Measurements from ENCODE around the gene KANSL1. TPM values are rescaled to one million over a fixed set of nuclear protein-coding genes. Genes with fewer than 3 reads are reported as not detected.

The KANSL1 gene
- total RNA-seq, 2 donors from 2014 or later, result 26.6 to 29.2 TPM

DNA sequence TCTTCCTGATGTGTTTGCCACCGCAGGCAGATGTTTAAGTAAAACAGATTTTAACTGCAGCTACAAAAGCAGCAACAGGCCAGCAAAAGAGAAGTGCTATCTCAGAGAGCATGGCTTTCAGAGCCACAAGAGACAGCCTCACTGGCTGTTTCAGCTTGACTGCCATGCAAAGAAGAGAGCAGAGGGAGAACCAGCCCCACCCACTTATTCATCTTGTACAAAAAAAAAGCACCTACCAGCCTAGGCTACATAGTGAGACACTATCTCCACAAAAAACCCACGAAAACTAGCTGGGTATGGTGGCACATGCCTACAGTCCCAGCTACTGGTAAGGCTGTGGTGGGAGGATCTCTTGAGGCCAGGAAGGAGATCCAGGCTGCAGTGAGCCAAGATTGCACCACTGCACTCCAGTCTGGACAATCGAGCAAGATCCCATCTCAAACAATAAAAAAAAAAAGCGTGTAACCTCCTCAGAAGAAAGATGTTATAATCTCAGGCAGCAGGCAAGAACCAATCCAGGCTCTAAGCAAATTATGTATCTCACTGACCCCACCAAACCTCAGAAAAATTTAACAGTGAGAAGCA, 164.2 kb downstream of the KANSL1 start:
- no peak overlapping the region for H3K27ac ChIP-seq
- no peaks in the 10 kb centered on the region for H3K27me3 ChIP-seq
- no peaks in the 10 kb centered on the region for H3K9me3 ChIP-seq
- DNase-seq (ENCODE audit: low spot score), result no peak
- TF ChIP-seq, protein P1, sequence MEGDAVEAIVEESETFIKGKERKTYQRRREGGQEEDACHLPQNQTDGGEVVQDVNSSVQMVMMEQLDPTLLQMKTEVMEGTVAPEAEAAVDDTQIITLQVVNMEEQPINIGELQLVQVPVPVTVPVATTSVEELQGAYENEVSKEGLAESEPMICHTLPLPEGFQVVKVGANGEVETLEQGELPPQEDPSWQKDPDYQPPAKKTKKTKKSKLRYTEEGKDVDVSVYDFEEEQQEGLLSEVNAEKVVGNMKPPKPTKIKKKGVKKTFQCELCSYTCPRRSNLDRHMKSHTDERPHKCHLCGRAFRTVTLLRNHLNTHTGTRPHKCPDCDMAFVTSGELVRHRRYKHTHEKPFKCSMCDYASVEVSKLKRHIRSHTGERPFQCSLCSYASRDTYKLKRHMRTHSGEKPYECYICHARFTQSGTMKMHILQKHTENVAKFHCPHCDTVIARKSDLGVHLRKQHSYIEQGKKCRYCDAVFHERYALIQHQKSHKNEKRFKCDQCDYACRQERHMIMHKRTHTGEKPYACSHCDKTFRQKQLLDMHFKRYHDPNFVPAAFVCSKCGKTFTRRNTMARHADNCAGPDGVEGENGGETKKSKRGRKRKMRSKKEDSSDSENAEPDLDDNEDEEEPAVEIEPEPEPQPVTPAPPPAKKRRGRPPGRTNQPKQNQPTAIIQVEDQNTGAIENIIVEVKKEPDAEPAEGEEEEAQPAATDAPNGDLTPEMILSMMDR (IDR thresholded peaks at IDR 0.05), result no peak
- peaks cover 42% of the 10 kb centered on the region for H3K36me3 ChIP-seq
- peaks cover 0 to 18% of the 10 kb centered on the region in 2 donors for H3K4me1 ChIP-seq
- no peak overlapping the region for H3K4me3 ChIP-seq

DNA sequence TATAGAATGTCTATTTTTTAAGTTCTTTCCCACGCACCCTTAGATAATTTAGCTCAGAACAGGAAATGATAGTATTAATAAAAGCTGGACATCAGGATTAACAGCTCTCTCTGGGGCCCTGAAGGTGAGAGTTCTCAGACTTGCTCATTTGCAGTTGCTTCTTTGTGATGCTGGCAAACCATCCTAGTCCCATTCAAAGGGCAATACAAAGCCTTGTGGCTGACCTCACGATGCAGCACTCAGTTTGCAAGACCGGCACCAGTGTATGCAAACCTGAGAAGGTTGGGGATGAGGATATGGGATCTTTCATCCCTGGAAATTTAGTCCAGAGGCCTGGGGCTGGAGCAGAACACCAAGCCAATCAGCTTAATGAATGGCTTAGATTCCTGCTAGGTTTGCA, 164.9 kb downstream of the KANSL1 start:
- H3K27me3 ChIP-seq, result no peaks in the 10 kb centered on the region
- DNase-seq (ENCODE audit: low spot score), result no peak
- H3K36me3 ChIP-seq, result peaks cover 35% of the 10 kb centered on the region
- peak overlapping the region in 1 of 2 donors; percentile 51 for H3K27ac ChIP-seq
- peaks cover 0 to 18% of the 10 kb centered on the region in 2 donors for H3K4me1 ChIP-seq
- no peaks in the 10 kb centered on the region for H3K9me3 ChIP-seq
- TF ChIP-seq, protein P1 (IDR thresholded peaks at IDR 0.05), result no peak
- H3K4me3 ChIP-seq, result no peak overlapping the region

DNA sequence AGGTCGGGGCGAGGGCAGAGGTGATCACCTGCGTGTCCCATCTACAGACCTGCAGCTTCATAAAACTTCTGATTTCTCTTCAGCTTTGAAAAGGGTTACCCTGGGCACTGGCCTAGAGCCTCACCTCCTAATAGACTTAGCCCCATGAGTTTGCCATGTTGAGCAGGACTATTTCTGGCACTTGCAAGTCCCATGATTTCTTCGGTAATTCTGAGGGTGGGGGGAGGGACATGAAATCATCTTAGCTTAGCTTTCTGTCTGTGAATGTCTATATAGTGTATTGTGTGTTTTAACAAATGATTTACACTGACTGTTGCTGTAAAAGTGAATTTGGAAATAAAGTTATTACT, 165.3 kb downstream of the KANSL1 start:
- no peak for DNase-seq (ENCODE audit: low spot score)
- H3K9me3 ChIP-seq, result no peaks in the 10 kb centered on the region
- no peaks in the 10 kb centered on the region for H3K27me3 ChIP-seq
- peaks cover 0 to 18% of the 10 kb centered on the region in 2 donors for H3K4me1 ChIP-seq
- peak overlapping the region; percentile 51 to 71 for H3K27ac ChIP-seq
- TF ChIP-seq, protein P1 (IDR thresholded peaks at IDR 0.05), result no peak
- no peak overlapping the region for H3K4me3 ChIP-seq
- H3K36me3 ChIP-seq, result peaks cover 31% of the 10 kb centered on the region

DNA sequence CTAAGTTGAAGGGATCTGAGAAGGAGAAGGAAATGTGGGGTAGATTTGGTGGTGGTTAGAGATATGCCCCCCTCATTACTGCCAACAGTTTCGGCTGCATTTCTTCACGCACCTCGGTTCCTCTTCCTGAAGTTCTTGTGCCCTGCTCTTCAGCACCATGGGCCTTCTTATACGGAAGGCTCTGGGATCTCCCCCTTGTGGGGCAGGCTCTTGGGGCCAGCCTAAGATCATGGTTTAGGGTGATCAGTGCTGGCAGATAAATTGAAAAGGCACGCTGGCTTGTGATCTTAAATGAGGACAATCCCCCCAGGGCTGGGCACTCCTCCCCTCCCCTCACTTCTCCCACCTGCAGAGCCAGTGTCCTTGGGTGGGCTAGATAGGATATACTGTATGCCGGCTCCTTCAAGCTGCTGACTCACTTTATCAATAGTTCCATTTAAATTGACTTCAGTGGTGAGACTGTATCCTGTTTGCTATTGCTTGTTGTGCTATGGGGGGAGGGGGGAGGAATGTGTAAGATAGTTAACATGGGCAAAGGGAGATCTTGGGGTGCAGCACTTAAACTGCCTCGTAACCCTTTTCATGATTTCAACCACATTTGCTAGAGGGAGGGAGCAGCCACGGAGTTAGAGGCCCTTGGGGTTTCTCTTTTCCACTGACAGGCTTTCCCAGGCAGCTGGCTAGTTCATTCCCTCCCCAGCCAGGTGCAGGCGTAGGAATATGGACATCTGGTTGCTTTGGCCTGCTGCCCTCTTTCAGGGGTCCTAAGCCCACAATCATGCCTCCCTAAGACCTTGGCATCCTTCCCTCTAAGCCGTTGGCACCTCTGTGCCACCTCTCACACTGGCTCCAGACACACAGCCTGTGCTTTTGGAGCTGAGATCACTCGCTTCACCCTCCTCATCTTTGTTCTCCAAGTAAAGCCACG, 165.9 kb downstream of the KANSL1 start:
- H3K36me3 ChIP-seq, result peaks cover 25% of the 10 kb centered on the region
- peaks cover 0 to 18% of the 10 kb centered on the region in 2 donors for H3K4me1 ChIP-seq
- DNase-seq (ENCODE audit: low spot score), result no peak
- TF ChIP-seq, protein P1 (IDR thresholded peaks at IDR 0.05), result no peak
- peak overlapping the region; percentile 51 to 71 for H3K27ac ChIP-seq
- no peak overlapping the region for H3K4me3 ChIP-seq
- no peaks in the 10 kb centered on the region for H3K9me3 ChIP-seq
- no peaks in the 10 kb centered on the region for H3K27me3 ChIP-seq

DNA sequence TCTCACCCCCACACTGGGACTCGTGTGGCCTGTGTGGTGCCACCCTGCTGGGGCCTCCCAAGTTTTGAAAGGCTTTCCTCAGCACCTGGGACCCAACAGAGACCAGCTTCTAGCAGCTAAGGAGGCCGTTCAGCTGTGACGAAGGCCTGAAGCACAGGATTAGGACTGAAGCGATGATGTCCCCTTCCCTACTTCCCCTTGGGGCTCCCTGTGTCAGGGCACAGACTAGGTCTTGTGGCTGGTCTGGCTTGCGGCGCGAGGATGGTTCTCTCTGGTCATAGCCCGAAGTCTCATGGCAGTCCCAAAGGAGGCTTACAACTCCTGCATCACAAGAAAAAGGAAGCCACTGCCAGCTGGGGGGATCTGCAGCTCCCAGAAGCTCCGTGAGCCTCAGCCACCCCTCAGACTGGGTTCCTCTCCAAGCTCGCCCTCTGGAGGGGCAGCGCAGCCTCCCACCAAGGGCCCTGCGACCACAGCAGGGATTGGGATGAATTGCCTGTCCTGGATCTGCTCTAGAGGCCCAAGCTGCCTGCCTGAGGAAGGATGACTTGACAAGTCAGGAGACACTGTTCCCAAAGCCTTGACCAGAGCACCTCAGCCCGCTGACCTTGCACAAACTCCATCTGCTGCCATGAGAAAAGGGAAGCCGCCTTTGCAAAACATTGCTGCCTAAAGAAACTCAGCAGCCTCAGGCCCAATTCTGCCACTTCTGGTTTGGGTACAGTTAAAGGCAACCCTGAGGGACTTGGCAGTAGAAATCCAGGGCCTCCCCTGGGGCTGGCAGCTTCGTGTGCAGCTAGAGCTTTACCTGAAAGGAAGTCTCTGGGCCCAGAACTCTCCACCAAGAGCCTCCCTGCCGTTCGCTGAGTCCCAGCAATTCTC, 166.8 kb downstream of the KANSL1 start:
- TF ChIP-seq, protein P1 (IDR thresholded peaks at IDR 0.05), result no peak
- Histone ChIP-seq H3K4me1 (peaks cover 0 to 18% of the 10 kb centered on the region in 2 donors), H3K27me3 (no peaks in the 10 kb centered on the region), H3K27ac (peak overlapping the region; percentile 51 to 71), H3K36me3 (peaks cover 16% of the 10 kb centered on the region), H3K4me3 (no peak overlapping the region), H3K9me3 (no peaks in the 10 kb centered on the region)
- no peak for DNase-seq (ENCODE audit: low spot score)

Measured in right atrium auricular region (tissue), 2 donors.